Spleen (tissue), 7 donors: ENCODE data around the gene COL4A3.

ENCODE experiments used
- POLR2AphosphoS5 ChIP-seq, 3 donors: sonication (generic); formaldehyde crosslinking; IDR thresholded peaks; one replicate each; pipeline ENCODE4 v1.5.1; 2017; ENCODE audit warnings: antibody characterized with exemption in 3 of 3
- TF ChIP-seq, protein P1 (sequence below), 11 experiments: fragments of 200-600 bp in 7 of 11; fragments of 450-650 bp in 4 of 11; sonication (generic) in 4 of 11; IDR thresholded peaks in 8 of 11; conservative IDR thresholded peaks in 3 of 11; 1 replicate in 7 of 11; 2 replicates in 4 of 11; pipeline versions ENCODE4 v1.4.0 to v1.8.0; 2016 to 2021; ENCODE audit warnings: antibody characterized with exemption in 11 of 11, inconsistent platforms in 4 of 11, mild to moderate bottlenecking in 1 of 11
- donor health status: DM: no; HTN: no; CAD: no; lungs with moderate emphysema.
- donor health status: DM: no; HTN: no; CAD: no.
- donor health status: DM: no; HTN: no; CAD: no.

DNA sequence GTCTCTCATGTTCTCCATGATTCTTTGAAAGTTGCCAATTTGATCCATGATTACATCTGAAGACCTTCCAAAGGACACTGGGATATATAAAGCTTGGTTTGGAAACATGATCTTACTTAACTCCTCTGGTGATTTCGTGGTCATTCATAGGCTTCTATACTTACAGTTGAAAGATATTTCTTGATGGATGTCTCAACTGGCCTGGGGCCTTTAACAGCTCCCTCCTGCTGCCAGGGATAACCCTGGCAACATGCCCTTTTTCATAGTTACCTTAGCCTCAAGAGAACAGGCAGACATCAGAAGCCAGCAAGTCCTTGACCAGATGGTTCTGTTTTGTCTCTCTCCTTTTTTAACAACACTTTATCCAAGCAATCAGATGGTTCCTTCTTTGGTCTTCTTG, 137.1 kb downstream of the COL4A3 start:
- TF ChIP-seq, protein P1, sequence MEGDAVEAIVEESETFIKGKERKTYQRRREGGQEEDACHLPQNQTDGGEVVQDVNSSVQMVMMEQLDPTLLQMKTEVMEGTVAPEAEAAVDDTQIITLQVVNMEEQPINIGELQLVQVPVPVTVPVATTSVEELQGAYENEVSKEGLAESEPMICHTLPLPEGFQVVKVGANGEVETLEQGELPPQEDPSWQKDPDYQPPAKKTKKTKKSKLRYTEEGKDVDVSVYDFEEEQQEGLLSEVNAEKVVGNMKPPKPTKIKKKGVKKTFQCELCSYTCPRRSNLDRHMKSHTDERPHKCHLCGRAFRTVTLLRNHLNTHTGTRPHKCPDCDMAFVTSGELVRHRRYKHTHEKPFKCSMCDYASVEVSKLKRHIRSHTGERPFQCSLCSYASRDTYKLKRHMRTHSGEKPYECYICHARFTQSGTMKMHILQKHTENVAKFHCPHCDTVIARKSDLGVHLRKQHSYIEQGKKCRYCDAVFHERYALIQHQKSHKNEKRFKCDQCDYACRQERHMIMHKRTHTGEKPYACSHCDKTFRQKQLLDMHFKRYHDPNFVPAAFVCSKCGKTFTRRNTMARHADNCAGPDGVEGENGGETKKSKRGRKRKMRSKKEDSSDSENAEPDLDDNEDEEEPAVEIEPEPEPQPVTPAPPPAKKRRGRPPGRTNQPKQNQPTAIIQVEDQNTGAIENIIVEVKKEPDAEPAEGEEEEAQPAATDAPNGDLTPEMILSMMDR (IDR thresholded peaks at IDR 0.05 in 8 of 11, conservative IDR thresholded peaks at IDR 0.05 in 3 of 11) = no peak
- no peak for TF ChIP-seq POLR2AphosphoS5 (IDR thresholded peaks at IDR 0.05)
